Measurements from ENCODE around the gene GPR162. TPM values are rescaled to one million over a fixed set of nuclear protein-coding genes. Genes with fewer than 3 reads are reported as not detected.
"Not testable (repeated sequence)": the region's sequence is repeated elsewhere in the genome, so short reads cannot be mapped to it uniquely, and the experiment has no call there.

The GPR162 gene
- total RNA-seq, 1 donor = 1.4 TPM

DNA sequence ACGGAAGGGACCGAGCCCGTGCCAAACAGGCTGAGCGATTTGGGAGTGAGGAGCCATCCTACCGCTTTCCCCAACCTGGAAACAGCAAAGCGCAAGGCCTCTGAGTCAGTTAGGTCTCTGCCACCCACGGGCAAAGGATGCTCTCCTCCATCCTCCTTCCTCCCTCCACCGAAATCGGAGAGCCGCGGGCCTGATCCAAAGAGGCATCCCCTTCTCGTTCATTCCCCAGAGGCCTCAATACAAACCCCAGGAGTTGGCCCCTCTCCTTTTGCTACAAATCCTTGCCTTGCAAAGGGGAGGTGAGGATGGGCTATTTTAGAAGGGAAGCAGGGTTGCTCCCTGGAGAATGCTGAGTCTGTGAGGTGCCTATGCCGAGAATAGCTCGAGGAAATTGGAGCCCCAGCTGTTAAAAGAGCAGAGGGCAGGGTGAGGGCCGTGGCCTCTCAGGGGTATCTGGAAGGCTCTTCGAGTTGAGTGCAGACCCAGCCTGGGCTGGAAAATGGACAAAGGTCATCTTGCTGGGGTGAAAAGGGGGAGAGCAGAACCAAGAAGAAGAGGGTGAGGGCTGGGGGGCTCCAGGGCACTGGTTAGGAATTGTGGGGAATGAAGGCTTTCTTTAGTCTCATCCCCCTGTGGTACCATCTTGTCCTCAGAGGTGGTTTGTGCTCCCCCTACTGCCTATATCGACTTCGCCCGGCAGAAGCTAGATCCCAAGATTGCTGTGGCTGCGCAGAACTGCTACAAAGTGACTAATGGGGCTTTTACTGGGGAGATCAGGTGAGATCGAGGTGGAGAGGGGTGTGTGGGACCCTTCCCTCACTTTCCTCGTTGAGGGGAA, 46.8 kb downstream of the GPR162 start:
- no peaks in the 10 kb centered on the region for H3K27me3 ChIP-seq (ENCODE audit: insufficient read depth, low read length)
- peaks cover 36% of the 10 kb centered on the region for H3K4me1 ChIP-seq (ENCODE audit: insufficient read depth, low read length)
- H3K4me2 ChIP-seq (ENCODE audit: insufficient read depth, low read length) = peak overlapping the region; percentile 94
- H3K79me2 ChIP-seq (ENCODE audit: insufficient read depth, low read length) = peaks cover 53% of the 10 kb centered on the region
- H4K20me1 ChIP-seq (ENCODE audit: insufficient read depth, low read length) = peaks cover 42% of the 10 kb centered on the region
- H3K27ac ChIP-seq (ENCODE audit: low read depth, low read length) = peak overlapping the region; percentile 70
- TF ChIP-seq, protein P1, sequence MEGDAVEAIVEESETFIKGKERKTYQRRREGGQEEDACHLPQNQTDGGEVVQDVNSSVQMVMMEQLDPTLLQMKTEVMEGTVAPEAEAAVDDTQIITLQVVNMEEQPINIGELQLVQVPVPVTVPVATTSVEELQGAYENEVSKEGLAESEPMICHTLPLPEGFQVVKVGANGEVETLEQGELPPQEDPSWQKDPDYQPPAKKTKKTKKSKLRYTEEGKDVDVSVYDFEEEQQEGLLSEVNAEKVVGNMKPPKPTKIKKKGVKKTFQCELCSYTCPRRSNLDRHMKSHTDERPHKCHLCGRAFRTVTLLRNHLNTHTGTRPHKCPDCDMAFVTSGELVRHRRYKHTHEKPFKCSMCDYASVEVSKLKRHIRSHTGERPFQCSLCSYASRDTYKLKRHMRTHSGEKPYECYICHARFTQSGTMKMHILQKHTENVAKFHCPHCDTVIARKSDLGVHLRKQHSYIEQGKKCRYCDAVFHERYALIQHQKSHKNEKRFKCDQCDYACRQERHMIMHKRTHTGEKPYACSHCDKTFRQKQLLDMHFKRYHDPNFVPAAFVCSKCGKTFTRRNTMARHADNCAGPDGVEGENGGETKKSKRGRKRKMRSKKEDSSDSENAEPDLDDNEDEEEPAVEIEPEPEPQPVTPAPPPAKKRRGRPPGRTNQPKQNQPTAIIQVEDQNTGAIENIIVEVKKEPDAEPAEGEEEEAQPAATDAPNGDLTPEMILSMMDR (IDR thresholded peaks at IDR 0.05; ENCODE audit: extremely low read depth, low read depth, low read length) = no peak
- H2AFZ ChIP-seq (ENCODE audit: low read length) = no peak overlapping the region
- H3K4me3 ChIP-seq (ENCODE audit: insufficient read depth, low read length) = peak overlapping the region; percentile 81
- DNase-seq (ENCODE audit: insufficient read length, low spot score, missing footprints) = peak; percentile 89
- peaks cover 39% of the 10 kb centered on the region for H3K36me3 ChIP-seq (ENCODE audit: insufficient read depth, low read length)
- H3K9me3 ChIP-seq (ENCODE audit: low read depth, low read length) = no peaks in the 10 kb centered on the region

GRCh38 chr12:6869049-6870021, 47.7 kb downstream of the GPR162 start:
- Histone ChIP-seq H3K4me2 (ENCODE audit: insufficient read depth, low read length) (peak overlapping the region; percentile 94), H3K4me3 (ENCODE audit: insufficient read depth, low read length) (peak overlapping the region; percentile 81), H4K20me1 (ENCODE audit: insufficient read depth, low read length) (peaks cover 42% of the 10 kb centered on the region), H2AFZ (ENCODE audit: low read length) (no peak overlapping the region), H3K79me2 (ENCODE audit: insufficient read depth, low read length) (peaks cover 53% of the 10 kb centered on the region), H3K4me1 (ENCODE audit: insufficient read depth, low read length) (peaks cover 42% of the 10 kb centered on the region), H3K27ac (ENCODE audit: low read depth, low read length) (peak overlapping the region; percentile 19), H3K27me3 (ENCODE audit: insufficient read depth, low read length) (no peaks in the 10 kb centered on the region), H3K36me3 (ENCODE audit: insufficient read depth, low read length) (peaks cover 38% of the 10 kb centered on the region), H3K9me3 (ENCODE audit: low read depth, low read length) (no peaks in the 10 kb centered on the region)
- TF ChIP-seq, protein P1 (IDR thresholded peaks at IDR 0.05; ENCODE audit: extremely low read depth, low read depth, low read length) = peak; percentile 91
- DNase-seq (ENCODE audit: insufficient read length, low spot score, missing footprints) = peak; percentile 97

DNA sequence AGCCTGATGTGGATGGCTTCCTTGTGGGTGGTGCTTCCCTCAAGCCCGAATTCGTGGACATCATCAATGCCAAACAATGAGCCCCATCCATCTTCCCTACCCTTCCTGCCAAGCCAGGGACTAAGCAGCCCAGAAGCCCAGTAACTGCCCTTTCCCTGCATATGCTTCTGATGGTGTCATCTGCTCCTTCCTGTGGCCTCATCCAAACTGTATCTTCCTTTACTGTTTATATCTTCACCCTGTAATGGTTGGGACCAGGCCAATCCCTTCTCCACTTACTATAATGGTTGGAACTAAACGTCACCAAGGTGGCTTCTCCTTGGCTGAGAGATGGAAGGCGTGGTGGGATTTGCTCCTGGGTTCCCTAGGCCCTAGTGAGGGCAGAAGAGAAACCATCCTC, 48.7 kb downstream of the GPR162 start:
- not testable (repeated sequence) for DNase-seq (ENCODE audit: insufficient read length, low spot score, missing footprints); H3K4me2 ChIP-seq (ENCODE audit: insufficient read depth, low read length); H3K9me3 ChIP-seq (ENCODE audit: low read depth, low read length); H2AFZ ChIP-seq (ENCODE audit: low read length); H3K27me3 ChIP-seq (ENCODE audit: insufficient read depth, low read length); H3K4me3 ChIP-seq (ENCODE audit: insufficient read depth, low read length)
- Histone ChIP-seq H3K36me3 (ENCODE audit: insufficient read depth, low read length) (peaks cover 30% of the 10 kb centered on the region), H3K4me1 (ENCODE audit: insufficient read depth, low read length) (peaks cover 45% of the 10 kb centered on the region), H3K27ac (ENCODE audit: low read depth, low read length) (peak overlapping the region; percentile 19), H3K79me2 (ENCODE audit: insufficient read depth, low read length) (peaks cover 56% of the 10 kb centered on the region), H4K20me1 (ENCODE audit: insufficient read depth, low read length) (peaks cover 42% of the 10 kb centered on the region)

DNA sequence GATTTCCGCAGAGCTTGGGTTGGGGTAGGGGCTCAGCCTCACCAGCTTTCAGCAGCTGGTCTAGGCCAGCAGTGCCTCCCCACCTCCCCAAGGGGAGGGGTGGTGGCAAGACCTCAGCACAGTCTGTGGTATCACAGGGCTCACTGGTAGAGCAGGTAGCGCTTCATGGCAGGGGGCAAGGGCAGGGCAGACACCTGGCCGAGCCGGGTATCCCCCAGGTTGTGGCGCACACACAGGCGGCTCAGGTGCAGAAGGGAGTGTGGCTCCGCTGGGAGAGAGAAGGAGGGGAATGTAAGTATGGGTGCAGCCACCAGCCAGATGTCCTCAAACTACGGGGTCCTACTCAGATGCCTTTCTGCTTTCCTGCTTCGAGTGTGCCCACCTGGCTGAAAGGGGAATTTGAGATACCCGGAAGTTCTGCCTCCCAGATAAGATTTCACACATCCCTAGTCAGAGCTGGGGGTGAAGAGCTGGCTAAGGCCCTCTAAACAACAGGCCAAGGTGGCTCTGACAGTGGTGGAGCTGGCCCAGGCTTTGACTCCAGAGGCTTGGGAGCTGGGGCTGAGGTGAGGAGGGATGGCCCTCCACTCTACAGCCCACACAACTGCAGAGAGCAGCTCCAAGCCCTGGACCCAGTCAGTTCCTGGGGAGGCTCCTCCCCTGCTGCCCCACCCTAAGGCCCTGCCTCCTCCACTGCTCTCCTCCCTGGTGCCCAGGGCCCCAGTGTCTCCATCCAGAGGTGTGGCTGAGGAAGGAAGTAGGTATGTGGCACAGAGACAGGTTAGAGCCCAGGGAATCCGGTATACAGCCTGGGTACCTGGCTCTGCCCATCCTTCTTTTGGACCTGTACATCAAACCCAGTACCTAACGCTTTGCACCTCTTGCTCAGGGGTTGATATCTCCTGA, 49.7 kb downstream of the GPR162 start:
- H3K4me3 ChIP-seq (ENCODE audit: insufficient read depth, low read length) = peak overlapping the region; percentile 90
- peaks cover 42% of the 10 kb centered on the region for H4K20me1 ChIP-seq (ENCODE audit: insufficient read depth, low read length)
- no peaks in the 10 kb centered on the region for H3K9me3 ChIP-seq (ENCODE audit: low read depth, low read length)
- peak overlapping the region; percentile 78 for H3K4me2 ChIP-seq (ENCODE audit: insufficient read depth, low read length)
- TF ChIP-seq, protein P1 (IDR thresholded peaks at IDR 0.05; ENCODE audit: extremely low read depth, low read depth, low read length) = no peak
- H3K36me3 ChIP-seq (ENCODE audit: insufficient read depth, low read length) = peaks cover 28% of the 10 kb centered on the region
- no peak overlapping the region for H2AFZ ChIP-seq (ENCODE audit: low read length)
- no peak overlapping the region for H3K27ac ChIP-seq (ENCODE audit: low read depth, low read length)
- H3K4me1 ChIP-seq (ENCODE audit: insufficient read depth, low read length) = peaks cover 45% of the 10 kb centered on the region
- H3K27me3 ChIP-seq (ENCODE audit: insufficient read depth, low read length) = no peaks in the 10 kb centered on the region
- peaks cover 56% of the 10 kb centered on the region for H3K79me2 ChIP-seq (ENCODE audit: insufficient read depth, low read length)
- peak; percentile 87 for DNase-seq (ENCODE audit: insufficient read length, low spot score, missing footprints)
